ENCODE measurements around the gene NQO2. TPM values are rescaled to one million over a fixed set of nuclear protein-coding genes. Genes with fewer than 3 reads are reported as not detected.

The NQO2 gene
- total RNA-seq, 1 experiment from 2014 or later, result 105 TPM

GRCh38 chr6:2959909-2960719 is 39.6 kb upstream of the NQO2 start:
- Histone ChIP-seq H2AFZ (ENCODE audit: low read length) (no peak overlapping the region), H4K91ac (ENCODE audit: insufficient read length, low read depth, low read length) (no peak overlapping the region), H3K23ac (ENCODE audit: insufficient read length, low read depth, low read length) (no peak overlapping the region), H4K20me1 (ENCODE audit: control insufficient read depth, insufficient read depth, insufficient read length) (no peaks in the 10 kb centered on the region), H3K4me2 (ENCODE audit: insufficient read depth, insufficient read length, low read length) (no peak overlapping the region), H3K79me1 (ENCODE audit: insufficient read depth, low read depth, low read length, poor library complexity, severe bottlenecking) (no peaks in the 10 kb centered on the region), H2AK5ac (ENCODE audit: insufficient read length, low read length) (no peak overlapping the region), H3K14ac (ENCODE audit: insufficient read depth, low read length) (no peak overlapping the region; the same call in 1 of the 2 replicates), H3K23me2 (ENCODE audit: insufficient read length, low read depth, low read length, poor library complexity, severe bottlenecking) (no peaks in the 10 kb centered on the region), H2BK20ac (ENCODE audit: low read depth, low read length, poor library complexity, severe bottlenecking) (no peak overlapping the region), H2BK120ac (ENCODE audit: low read depth, low read length, poor library complexity, severe bottlenecking) (no peak overlapping the region), H3K18ac (ENCODE audit: insufficient read length, low read depth, low read length) (no peak overlapping the region), H3K4ac (ENCODE audit: low read depth, low read length) (no peak overlapping the region), H2BK5ac (ENCODE audit: insufficient read length, low read length) (no peak overlapping the region), H3K56ac (ENCODE audit: insufficient read length, low read depth, low read length) (no peak overlapping the region), H3K9me3 (ENCODE audit: control insufficient read depth, low read depth, low read length) (no peaks in the 10 kb centered on the region), H3T11ph (ENCODE audit: low read length) (no peak overlapping the region), H2BK15ac (ENCODE audit: low read depth, low read length) (no peak overlapping the region), H3K79me2 (ENCODE audit: insufficient read depth, low read length) (no peaks in the 10 kb centered on the region), H3K27ac (ENCODE audit: insufficient read length, low read depth, low read length) (no peak overlapping the region), H4K5ac (ENCODE audit: insufficient read length, low read depth, low read length) (no peak overlapping the region), H4K8ac (replicated peaks; ENCODE audit: insufficient read length, low read depth, low read length) (no peak overlapping the region), H3K4me1 (ENCODE audit: insufficient read depth, low read length) (peaks cover 11% of the 10 kb centered on the region; the same call in 1 of the 2 replicates), H3K9ac (ENCODE audit: extremely low read depth, insufficient read length, low read length) (no peak overlapping the region), H2BK12ac (ENCODE audit: insufficient read length, low read depth, low read length) (no peak overlapping the region), H3K27me3 (ENCODE audit: insufficient read depth, low read length) (no peaks in the 10 kb centered on the region)
- H3K9me3 Mint-ChIP-seq, result no peaks in the 10 kb centered on the region
- no peaks in the 10 kb centered on the region for H3K27me3 Mint-ChIP-seq (ENCODE audit: low read depth)
- H3K27ac Mint-ChIP-seq, result peak overlapping the region; percentile 68 to 87 (median 78)
- no CpG with 5 or more reads among the region's 12 CpGs for WGBS (ENCODE audit: extremely low coverage, insufficient read length, low lambda C conversion rate)
- peak; percentile 64 for DNase-seq
- no peak for TF ChIP-seq CTCF (conservative IDR thresholded peaks at IDR 0.05)
- H3K36me3 Mint-ChIP-seq (ENCODE audit: insufficient read depth in 1 of 3, low read depth in 3 of 3), result peaks cover 0 to 3% (median 0%) of the 10 kb centered on the region in 3 experiments; a peak in 2 of 7 replicates
- H3K4me1 Mint-ChIP-seq, result peaks cover 44 to 56% of the 10 kb centered on the region in 2 experiments
- no peak overlapping the region; a peak in 1 of 5 replicates for H3K4me3 Mint-ChIP-seq

Data from H9 (cell line).